GM21723 (cell line): ENCODE measurements around the gene KIF26B.

Experiments used
- ATAC-seq: cut with Tn5 transposase; IDR thresholded peaks from one replicate; pipeline ENCODE4 v1.9.1; 2021; ENCODE audit warnings: mild to moderate bottlenecking, moderate library complexity; ENCODE audit not compliant: unreplicated experiment

Gene KIF26B

GRCh38 chr1:245606157-245606725 lies 451.5 kb downstream of the KIF26B start:
- ATAC-seq = no peak

DNA sequence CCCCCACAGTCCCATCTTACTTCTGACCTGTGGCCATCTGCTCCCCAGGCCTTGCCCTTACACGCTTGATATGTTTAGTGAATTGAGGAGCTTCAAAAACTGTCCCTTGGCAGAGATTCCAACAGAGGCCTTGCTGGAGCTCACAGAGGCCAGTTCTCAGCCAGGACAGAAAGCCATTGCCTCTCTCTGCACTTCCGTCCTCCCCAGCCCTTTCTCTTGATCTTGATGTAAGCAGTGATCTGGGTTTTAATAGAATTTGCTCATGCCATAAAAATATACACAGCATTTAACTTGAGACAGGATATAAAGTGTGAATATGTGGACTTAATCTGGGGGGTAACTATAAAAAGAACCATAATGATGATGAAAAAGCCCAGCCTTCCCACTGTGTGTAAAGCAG lies 453.5 kb downstream of the KIF26B start:
- no peak for ATAC-seq

- ATAC-seq = no peak
These were observed 454.8 kb downstream of the KIF26B start for GRCh38 chr1:245609354-245610150.

- no peak for ATAC-seq
These were observed 456.5 kb downstream of the KIF26B start for GRCh38 chr1:245611251-245611650.

DNA sequence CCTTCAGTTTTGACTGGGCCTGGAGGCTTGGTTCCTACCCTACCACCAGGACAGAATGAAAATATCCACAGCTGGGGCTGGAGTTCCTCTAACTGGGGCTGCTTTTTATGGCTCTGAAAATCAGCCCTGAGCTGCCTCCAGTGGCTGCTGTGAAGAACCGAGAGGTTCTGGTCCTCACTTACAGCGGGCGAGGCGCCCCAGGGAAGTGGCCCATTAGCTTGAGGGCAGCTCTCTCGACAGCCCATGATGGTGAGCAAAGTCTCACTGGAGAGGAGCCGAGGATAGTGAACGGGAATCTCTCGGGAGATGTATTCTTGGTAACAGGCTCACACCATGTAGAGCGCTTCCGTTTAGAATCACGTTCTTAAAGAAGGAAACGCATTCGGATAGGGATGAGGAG lies 459.7 kb downstream of the KIF26B start:
- no peak for ATAC-seq

DNA sequence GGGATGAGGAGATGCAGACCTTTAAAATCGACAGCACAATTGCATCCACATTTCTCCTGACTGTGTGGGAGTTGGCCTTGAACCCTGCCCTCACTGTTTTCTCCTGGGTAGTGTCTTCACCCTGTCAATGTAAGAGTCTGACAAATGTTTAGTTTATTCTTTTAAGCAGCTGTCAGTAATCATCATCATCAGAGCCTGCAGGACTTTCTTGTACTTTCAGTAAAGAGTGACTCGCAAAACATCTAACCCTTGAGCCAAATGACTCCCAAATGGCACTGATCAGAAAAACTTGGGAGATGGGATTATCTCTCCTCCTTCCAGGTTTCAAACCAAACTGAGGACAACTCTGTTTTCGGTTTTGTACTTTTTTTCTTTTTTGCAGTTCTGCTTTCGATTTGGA lies 460.2 kb downstream of the KIF26B start:
- ATAC-seq = no peak

DNA sequence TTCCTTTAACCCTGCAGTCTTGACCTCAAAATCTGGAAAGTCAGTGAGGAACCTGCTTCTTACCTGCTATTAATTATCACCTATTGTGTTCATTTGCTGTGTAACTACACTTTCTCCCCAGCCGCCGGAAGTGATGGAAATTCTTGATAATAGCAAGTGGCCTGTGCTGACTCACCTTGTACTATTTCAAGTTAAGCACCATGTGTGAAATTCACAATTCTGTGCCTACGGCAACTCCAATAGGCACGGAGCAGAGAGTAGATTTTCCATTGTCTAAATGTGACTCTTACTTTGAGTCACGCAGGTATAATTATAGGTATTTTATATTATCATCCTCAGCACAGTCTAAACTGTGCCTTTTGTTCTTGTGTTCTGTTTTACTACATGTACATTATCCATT lies 466.8 kb downstream of the KIF26B start:
- ATAC-seq = no peak

DNA sequence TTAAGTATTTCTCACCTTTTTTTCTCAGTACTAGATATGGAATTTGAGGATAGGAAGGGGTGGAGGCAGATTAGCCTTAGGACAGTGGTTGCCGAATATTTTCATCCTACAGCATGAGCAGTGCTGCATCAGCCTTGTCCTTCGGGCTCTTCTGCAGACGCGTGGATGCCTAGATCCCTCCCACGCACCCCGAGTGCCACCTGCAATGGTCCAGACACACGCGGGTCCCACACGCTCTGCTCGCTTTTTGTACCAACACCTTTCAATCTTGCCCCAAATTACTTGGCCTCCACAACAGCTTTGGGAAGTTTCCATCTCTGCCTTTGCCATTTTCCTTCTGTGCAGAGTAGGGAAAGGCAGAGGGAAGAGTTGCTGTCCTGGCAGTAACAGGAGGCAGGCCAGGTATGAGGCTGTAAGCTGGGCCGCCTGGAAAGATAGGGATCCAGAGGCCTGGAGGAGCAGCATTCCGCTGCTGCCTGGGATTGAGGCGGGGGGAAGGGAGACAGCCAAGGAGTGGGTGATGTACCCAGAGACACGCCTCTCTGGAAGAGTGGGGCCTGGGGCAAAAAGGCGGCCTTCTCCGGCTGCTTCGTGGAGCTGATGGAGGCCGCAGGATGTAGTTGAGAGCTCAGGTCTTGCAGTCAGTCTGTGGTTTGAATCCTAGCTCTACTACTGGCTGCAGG lies 467.7 kb downstream of the KIF26B start:
- no peak for ATAC-seq

GRCh38 chr1:245641384-245641783 lies 486.6 kb downstream of the KIF26B start:
- ATAC-seq = no peak

- peak; percentile 30 for ATAC-seq
These were observed 490.6 kb downstream of the KIF26B start for GRCh38 chr1:245645406-245645805.

GRCh38 chr1:245645894-245646293 lies 491.1 kb downstream of the KIF26B start:
- ATAC-seq = peak; percentile 59

DNA sequence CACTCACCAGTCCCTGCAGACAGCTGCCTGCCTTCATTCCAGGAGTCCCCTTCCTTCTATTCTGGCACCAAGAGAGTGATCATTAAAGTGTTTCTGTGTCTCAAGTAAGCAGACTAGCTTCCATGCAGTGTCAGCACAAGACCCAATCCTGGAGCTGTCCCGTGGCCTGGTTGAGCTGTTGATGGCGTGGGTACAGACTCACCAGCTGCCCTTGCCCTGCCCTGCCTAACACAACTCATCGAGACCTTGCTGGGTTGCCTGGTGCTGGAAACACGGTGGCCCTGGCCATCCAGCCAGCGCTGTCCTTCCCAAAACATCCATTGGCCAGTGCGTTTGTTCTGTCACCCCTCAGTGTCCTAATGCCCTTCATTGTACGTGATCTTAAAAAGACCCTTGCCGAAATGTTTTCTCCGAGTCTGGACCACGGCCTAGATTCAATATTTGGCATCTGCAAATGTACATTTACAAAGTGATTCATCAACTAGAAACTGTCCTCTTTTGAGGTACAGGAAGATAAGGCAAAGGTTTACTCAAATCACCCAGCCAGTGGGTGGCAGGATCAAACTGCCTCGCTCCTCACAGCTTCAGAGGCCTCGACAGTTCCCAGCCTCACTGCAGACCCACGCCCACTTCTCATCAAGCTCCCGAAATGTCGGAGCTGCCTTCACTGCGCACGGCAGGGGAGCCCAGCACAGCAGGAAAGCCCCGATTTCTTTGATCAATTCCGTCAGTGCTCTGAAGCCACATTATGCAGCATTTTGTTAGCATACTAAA lies 494.2 kb downstream of the KIF26B start:
- ATAC-seq = peak; percentile 32

DNA sequence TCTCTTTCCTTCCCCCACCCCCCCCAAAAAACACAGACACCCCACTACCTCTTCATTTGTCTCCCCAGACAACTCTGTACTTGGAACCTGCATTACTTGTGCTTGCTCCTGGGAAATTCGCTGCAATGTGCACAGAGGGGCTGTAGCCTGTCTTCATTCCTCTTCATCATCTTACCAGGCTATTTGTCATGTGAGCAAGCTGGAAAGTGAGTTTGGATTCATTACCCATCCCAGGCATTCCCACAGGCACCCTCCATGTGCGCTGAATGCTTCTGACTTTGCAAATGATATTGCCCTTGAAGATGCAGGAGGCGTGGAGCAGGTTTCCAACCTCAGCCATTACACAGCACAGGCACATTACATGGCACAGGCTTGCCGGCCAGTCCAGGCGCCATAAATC lies 494.9 kb downstream of the KIF26B start:
- no peak for ATAC-seq

DNA sequence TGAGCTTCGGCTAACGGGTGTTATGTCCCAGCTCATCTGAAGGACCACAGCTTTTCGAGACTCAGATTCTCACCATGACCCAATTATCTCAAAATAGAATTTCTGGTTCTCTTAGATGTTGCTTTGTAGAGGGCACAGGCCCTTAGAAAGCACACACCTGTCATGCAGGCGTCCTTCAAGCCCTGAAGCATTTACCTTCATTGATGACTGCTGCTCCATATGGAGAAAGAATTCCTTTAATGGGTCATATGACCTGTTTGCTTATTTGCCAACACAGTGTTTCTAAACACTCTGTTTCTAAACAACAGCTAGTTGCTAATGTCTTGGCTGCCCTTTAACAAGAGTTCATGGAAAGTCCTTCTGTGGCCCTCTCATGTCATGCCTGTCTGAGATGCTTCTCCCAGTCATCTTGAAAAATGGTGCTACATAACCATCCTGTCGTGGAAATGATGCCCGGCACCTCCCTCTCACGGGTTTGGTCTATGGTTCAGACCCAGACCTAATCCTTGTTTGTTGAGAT lies 495.7 kb downstream of the KIF26B start:
- no peak for ATAC-seq

DNA sequence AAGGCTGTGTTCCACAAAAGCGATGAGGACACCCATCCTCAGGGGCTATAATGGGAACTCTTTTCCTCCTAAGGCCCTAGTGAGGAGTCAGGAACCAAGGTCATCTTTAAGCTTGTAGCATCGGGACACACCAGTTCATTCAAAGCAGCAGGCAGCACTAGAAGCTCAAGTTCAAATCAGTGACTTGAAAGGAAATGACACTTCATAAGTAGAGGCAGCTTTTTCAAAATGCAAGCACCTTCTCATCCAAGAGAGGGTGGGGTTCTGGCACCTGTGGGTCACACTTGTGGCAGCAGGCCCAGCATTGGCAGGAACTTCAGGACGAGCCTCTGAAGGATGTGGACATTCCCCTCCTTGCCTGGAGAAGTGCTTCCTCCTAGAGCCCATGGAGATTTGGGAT lies 496.3 kb downstream of the KIF26B start:
- ATAC-seq = no peak

DNA sequence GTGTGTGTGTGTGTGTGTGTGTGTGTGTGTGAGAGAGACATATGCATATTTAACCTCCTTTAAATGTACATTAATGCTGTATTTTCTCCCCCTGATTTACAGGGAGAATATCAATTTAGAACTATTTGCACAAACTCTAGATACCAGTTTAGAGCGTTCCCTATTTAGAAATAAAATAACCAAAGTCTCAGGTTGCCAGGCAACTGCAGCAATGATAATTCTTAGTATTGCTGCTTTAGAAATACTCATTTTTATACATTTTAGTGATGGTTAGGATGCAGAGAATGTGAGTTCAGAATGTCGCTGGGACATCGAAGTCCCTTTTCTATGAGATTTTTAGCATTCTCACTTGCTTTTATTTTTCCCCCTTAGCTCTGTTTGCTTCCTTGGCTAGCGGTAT lies 497.3 kb downstream of the KIF26B start:
- no peak for ATAC-seq

DNA sequence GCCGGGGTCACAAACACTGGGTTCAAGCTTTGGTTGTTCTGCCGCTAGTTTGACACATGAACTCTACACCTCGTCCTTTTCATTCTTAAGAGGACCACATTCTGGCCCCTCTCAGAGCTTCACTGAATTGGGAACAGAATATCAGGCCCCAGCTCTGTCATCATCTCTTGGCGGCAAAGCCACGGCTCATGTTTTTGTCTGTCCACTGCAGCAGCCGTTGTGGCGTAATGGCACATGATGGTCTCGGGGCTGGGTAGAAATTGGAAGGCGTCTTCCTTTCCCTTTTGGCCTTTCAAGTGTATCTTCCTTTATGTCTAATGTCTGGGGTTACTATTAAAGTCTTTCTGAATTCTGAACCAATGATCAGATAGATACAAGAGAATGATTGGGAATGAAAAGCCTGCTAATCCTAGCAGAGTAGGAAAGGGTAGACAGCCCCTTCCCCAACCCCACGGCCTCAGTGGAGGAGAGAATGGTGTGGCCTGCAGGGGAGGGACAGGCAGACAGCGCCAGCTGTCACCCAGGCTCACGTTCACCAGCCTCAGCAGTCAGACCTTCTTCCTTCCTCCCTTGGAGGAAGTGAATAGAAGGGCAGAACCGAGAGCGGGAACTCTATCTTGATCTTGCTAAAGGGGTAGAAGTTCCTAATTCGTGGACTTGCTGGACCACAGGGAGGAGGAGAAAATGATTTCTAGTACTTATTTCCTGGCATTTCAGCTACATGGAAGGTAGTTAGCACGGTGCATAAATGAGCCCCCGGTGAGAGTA lies 498.1 kb downstream of the KIF26B start:
- no peak for ATAC-seq

DNA sequence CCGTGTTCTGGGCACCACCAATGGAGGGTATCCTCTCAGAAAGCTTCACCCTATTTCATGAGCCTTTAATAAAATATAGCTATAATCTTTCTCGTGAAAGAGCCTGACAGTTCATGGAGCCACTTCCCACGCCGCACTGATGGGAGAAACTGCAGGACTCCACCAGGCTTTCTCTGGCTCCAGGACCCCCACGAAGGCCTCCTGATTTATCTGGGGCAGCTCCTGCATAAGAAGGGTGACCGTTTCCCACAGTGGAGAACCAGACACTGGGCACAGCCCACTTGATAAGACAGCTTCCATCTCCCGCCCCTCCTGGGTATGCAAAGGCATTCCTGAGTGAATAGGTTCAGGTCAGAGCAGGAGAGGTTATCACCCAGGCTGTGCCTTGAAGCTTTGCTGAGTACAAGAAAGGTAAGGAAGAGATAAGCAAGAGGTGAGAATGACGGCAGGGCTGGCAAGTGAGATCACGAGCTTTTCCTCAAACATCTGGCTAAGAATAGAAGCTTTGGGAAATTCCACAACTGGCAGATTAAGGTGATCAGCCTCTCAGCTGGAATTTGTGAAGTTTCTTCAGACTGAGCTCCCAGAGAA lies 499.8 kb downstream of the KIF26B start:
- ATAC-seq = no peak

GRCh38 chr1:245656189-245656717 lies 501.5 kb downstream of the KIF26B start:
- no peak for ATAC-seq

GRCh38 chr1:245657371-245657770 lies 502.6 kb downstream of the KIF26B start:
- no peak for ATAC-seq
